GM18498 (cell line): ENCODE results near the gene CTRL.
"Not testable (repeated sequence)": the region's sequence is repeated elsewhere in the genome, so short reads cannot be mapped to it uniquely, and the experiment has no call there.

Experiments used
- ATAC-seq: cut with Tn5 transposase; IDR thresholded peaks from one replicate; pipeline ENCODE4 v1.9.1; 2021; ENCODE audit warnings: mild to moderate bottlenecking, moderate library complexity; ENCODE audit not compliant: unreplicated experiment

The CTRL gene

GRCh38 chr16:67927131-67927941 lies 4.3 kb downstream of the CTRL start:
- ATAC-seq, result no peak

GRCh38 chr16:67926181-67926750 lies 5.4 kb downstream of the CTRL start:
- no peak for ATAC-seq

GRCh38 chr16:67924140-67924906 lies 7.3 kb downstream of the CTRL start:
- no peak for ATAC-seq

- no peak for ATAC-seq
Measured at GRCh38 chr16:67923414-67924116, 8.1 kb downstream of the CTRL start.

- no peak for ATAC-seq
Measured at GRCh38 chr16:67922740-67923139, 8.9 kb downstream of the CTRL start.

- no peak for ATAC-seq
Measured at GRCh38 chr16:67922221-67922620, 9.4 kb downstream of the CTRL start.

- ATAC-seq, result no peak
Measured at GRCh38 chr16:67919622-67920221, 11.9 kb downstream of the CTRL start.

GRCh38 chr16:67917852-67918236 lies 13.8 kb downstream of the CTRL start:
- no peak for ATAC-seq

- no peak for ATAC-seq
Measured at GRCh38 chr16:67917140-67917851, 14.4 kb downstream of the CTRL start.

GRCh38 chr16:67915831-67916723 lies 15.6 kb downstream of the CTRL start:
- no peak for ATAC-seq

GRCh38 chr16:67915496-67915769 lies 16.2 kb downstream of the CTRL start:
- ATAC-seq, result not testable (repeated sequence)

GRCh38 chr16:67914758-67915495 lies 16.7 kb downstream of the CTRL start:
- no peak for ATAC-seq

GRCh38 chr16:67910158-67910557 lies 21.5 kb downstream of the CTRL start:
- no peak for ATAC-seq

- ATAC-seq, result no peak
Measured at GRCh38 chr16:67909056-67909742, 22.5 kb downstream of the CTRL start.

GRCh38 chr16:67907397-67908180 lies 24.1 kb downstream of the CTRL start:
- no peak for ATAC-seq

GRCh38 chr16:67902831-67903230 lies 28.8 kb downstream of the CTRL start:
- no peak for ATAC-seq

GRCh38 chr16:67901734-67902133 lies 29.9 kb downstream of the CTRL start:
- ATAC-seq, result no peak
